IMR-90 (cell line): ENCODE measurements around the gene LCK. TPM values are rescaled to one million over a fixed set of nuclear protein-coding genes. Genes with fewer than 3 reads are reported as not detected.

ENCODE experiments used
- ATAC-seq: fragments of 200-7000 bp; cut with Tn5 transposase; 2 replicates; pipeline ENCODE4 v1.9.1; 2020; ENCODE audit warnings: low read depth, mild to moderate bottlenecking, moderate library complexity
- BruUV-seq: library from RNA; stranded (reverse); fragments of 400-500 nt; replicated peaks from 2 replicates; lab custom pipeline; 2021; lab: Mats Ljungman, UMichigan
- CTCF ChIA-PET: fragments of 300-600 bp; formaldehyde crosslinking; extraction: SDS; loops from one replicate; lab custom pipeline; 2021; ENCODE audit warnings: antibody characterized with exemption; lab: Yijun Ruan, JAX
- POLR2A ChIA-PET: fragments of 300-600 bp; sonication (Branson Sonifier 250); formaldehyde crosslinking; loops from one replicate; lab custom pipeline; 2022; ENCODE audit warnings: antibody characterized with exemption; ENCODE audit not compliant: unreplicated experiment; lab: Charles Lee
- DNase-seq: peaks from one replicate; pipeline ENCODE4 v3.0.0; 2013
- H2AFZ ChIP-seq: replicated peaks from 2 replicates; pipeline ENCODE3; 2013; ENCODE audit warnings: low read length, mild to moderate bottlenecking; ENCODE audit not compliant: poor library complexity
- H2AK5ac ChIP-seq: 2 replicates; pipeline ENCODE4 v1.6.1; 2013; ENCODE audit warnings: low read depth, low read length, inconsistent platforms
- H2AK9ac ChIP-seq: replicated peaks from 2 replicates; pipeline ENCODE3; 2013; ENCODE audit warnings: mild to moderate bottlenecking, low read depth, low read length, moderate library complexity; ENCODE audit not compliant: poor library complexity
- H2BK120ac ChIP-seq: 2 replicates; pipeline ENCODE4 v1.6.1; 2013; ENCODE audit warnings: low read depth, low read length, inconsistent platforms
- H2BK15ac ChIP-seq: 3 replicates; pipeline ENCODE4 v1.6.1; 2013; ENCODE audit warnings: low read depth, low read length, inconsistent platforms
- H2BK20ac ChIP-seq: 2 replicates; pipeline ENCODE4 v1.6.1; 2013; ENCODE audit warnings: low read depth, mild to moderate bottlenecking, inconsistent platforms, low read length, moderate library complexity
- H2BK5ac ChIP-seq: 2 replicates; pipeline ENCODE4 v1.6.1; 2013; ENCODE audit warnings: mild to moderate bottlenecking, low read depth, low read length, inconsistent platforms; ENCODE audit not compliant: poor library complexity, severe bottlenecking
- H3K14ac ChIP-seq: replicated peaks from 2 replicates; pipeline ENCODE4 v1.6.1; 2013; ENCODE audit warnings: low read depth, low read length, inconsistent platforms
- H3K18ac ChIP-seq: 2 replicates; pipeline ENCODE4 v1.6.1; 2013; ENCODE audit warnings: low read depth, low read length, control low read depth
- H3K23ac ChIP-seq: 2 replicates; pipeline ENCODE4 v1.6.1; 2013; ENCODE audit warnings: low read depth, low read length, inconsistent platforms
- H3K27ac ChIP-seq: 2 replicates; pipeline ENCODE4 v1.5.1; 2013; ENCODE audit warnings: mild to moderate bottlenecking, control low read depth, low read length; ENCODE audit not compliant: insufficient read depth
- H3K27me3 ChIP-seq: 2 replicates; pipeline ENCODE4 v1.6.1; 2013; ENCODE audit warnings: low read length; ENCODE audit not compliant: control insufficient read depth, insufficient read depth
- H3K36me3 ChIP-seq: 2 replicates; pipeline ENCODE4 v1.6.1; 2013; ENCODE audit warnings: low read length, mixed read lengths; ENCODE audit not compliant: control insufficient read depth, insufficient read depth
- H3K4ac ChIP-seq: 2 replicates; pipeline ENCODE4 v1.6.1; 2013; ENCODE audit warnings: low read depth, low read length, inconsistent platforms
- H3K4me1 ChIP-seq: 2 replicates; pipeline ENCODE4 v1.6.1; 2013; ENCODE audit warnings: low read length, mixed read lengths; ENCODE audit not compliant: control insufficient read depth, insufficient read depth
- H3K4me2 ChIP-seq: 2 replicates; pipeline ENCODE4 v1.6.1; 2013; ENCODE audit warnings: low read depth, mild to moderate bottlenecking, control low read depth, low read length, moderate library complexity
- H3K4me3 ChIP-seq: 2 replicates; pipeline ENCODE4 v1.5.1; 2013; ENCODE audit warnings: low read depth, mild to moderate bottlenecking, control low read depth, low read length, moderate library complexity; ENCODE audit not compliant: insufficient read depth
- H3K56ac ChIP-seq: 2 replicates; pipeline ENCODE4 v1.6.1; 2013; ENCODE audit warnings: low read length, inconsistent platforms; ENCODE audit not compliant: insufficient read depth; ENCODE audit errors: extremely low read depth
- H3K79me1 ChIP-seq, 2 experiments: 2 replicates each; pipeline ENCODE4 v1.6.1; 2013; ENCODE audit warnings: low read length in 2 of 2, inconsistent platforms in 1 of 2, low read depth in 1 of 2
- H3K9ac ChIP-seq: 2 replicates; pipeline ENCODE4 v1.6.1; 2013; ENCODE audit warnings: low read depth, low read length, control low read depth
- H3K9me1 ChIP-seq: 2 replicates; pipeline ENCODE4 v1.6.1; 2013; ENCODE audit warnings: low read length, inconsistent platforms; ENCODE audit not compliant: insufficient read depth
- H3K9me3 ChIP-seq: 2 replicates; pipeline ENCODE4 v1.6.1; 2013; ENCODE audit warnings: low read length; ENCODE audit not compliant: control insufficient read depth, insufficient read depth
- H4K20me1 ChIP-seq: 2 replicates; pipeline ENCODE4 v1.6.1; 2013; ENCODE audit warnings: low read length, inconsistent platforms; ENCODE audit not compliant: insufficient read depth
- H4K5ac ChIP-seq: 2 replicates; pipeline ENCODE4 v1.6.1; 2013; ENCODE audit warnings: mild to moderate bottlenecking, low read depth, low read length, control low read depth
- H4K8ac ChIP-seq, 2 experiments: 2 replicates each; pipeline ENCODE4 v1.6.1; 2013; ENCODE audit warnings: low read depth in 2 of 2, low read length in 2 of 2, control low read depth in 1 of 2, inconsistent platforms in 1 of 2
- H4K91ac ChIP-seq: 2 replicates; pipeline ENCODE4 v1.6.1; 2013; ENCODE audit warnings: low read depth, low read length, inconsistent platforms; ENCODE audit not compliant: insufficient read depth
- BHLHE40 ChIP-seq: fragments of 150-350 bp; IDR thresholded peaks from 2 replicates; pipeline ENCODE4 v1.6.1; 2016; ENCODE audit warnings: mild to moderate bottlenecking, low read depth, low read length
- CEBPB ChIP-seq: IDR thresholded peaks from 2 replicates; pipeline ENCODE4 v1.6.1; 2012; ENCODE audit warnings: low read depth, low read length, improper control_type of control experiment
- CHD1 ChIP-seq: IDR thresholded peaks from 2 replicates; pipeline ENCODE4 v1.6.1; 2012; ENCODE audit warnings: low read depth, low read length, improper control_type of control experiment
- FOS ChIP-seq: fragments of 150-350 bp; IDR thresholded peaks from 2 replicates; pipeline ENCODE4 v1.6.1; 2016; ENCODE audit warnings: low read depth, low read length
- MAFK ChIP-seq: IDR thresholded peaks from 2 replicates; pipeline ENCODE4 v1.6.1; 2012; ENCODE audit warnings: low read depth, low read length, improper control_type of control experiment
- MAZ ChIP-seq: IDR thresholded peaks from 2 replicates; pipeline ENCODE4 v1.6.1; 2012; ENCODE audit warnings: low read depth, mild to moderate bottlenecking, low read length, improper control_type of control experiment, moderate library complexity, borderline replicate concordance
- MXI1 ChIP-seq: IDR thresholded peaks from 2 replicates; pipeline ENCODE4 v1.6.1; 2012; ENCODE audit warnings: low read depth, mild to moderate bottlenecking, low read length, moderate library complexity, borderline replicate concordance
- NFE2L2 ChIP-seq: fragments of 150-350 bp; IDR thresholded peaks from 2 replicates; pipeline ENCODE4 v1.6.1; 2016; ENCODE audit warnings: low read depth, mild to moderate bottlenecking, low read length
- POLR2A ChIP-seq: IDR thresholded peaks from 2 replicates; pipeline ENCODE4 v1.6.1; 2012; ENCODE audit warnings: mild to moderate bottlenecking, low read depth, low read length
- RAD21 ChIP-seq: IDR thresholded peaks from 2 replicates; pipeline ENCODE4 v1.6.1; 2012; ENCODE audit warnings: low read length, improper control_type of control experiment
- RFX5 ChIP-seq: IDR thresholded peaks from 2 replicates; pipeline ENCODE4 v1.8.0; 2012; ENCODE audit warnings: low read depth, mild to moderate bottlenecking, low read length, moderate library complexity
- SMC3 ChIP-seq: fragments of 150-350 bp; IDR thresholded peaks from 2 replicates; pipeline ENCODE4 v1.6.1; 2016; ENCODE audit warnings: low read depth, mild to moderate bottlenecking, antibody characterized with exemption, low read length, moderate library complexity
- WGBS, 2 experiments: methylation state at CpG; one replicate each; pipeline versions ENCODE4 v1.1.5 to v1.1.7; 2013; ENCODE audit warnings: missing lambda C conversion rate in 2 of 2; ENCODE audit not compliant: insufficient read length in 1 of 2; ENCODE audit errors: extremely low coverage in 2 of 2; 5-methylcytosine and 5-hydroxymethylcytosine counted together
- dilution Hi-C: fragments of 300-500 bp; cut with HindIII; formaldehyde crosslinking; loops from one replicate; pipeline ENCODE4 v1.14.3; 2018; ENCODE audit warnings: low sequenced_read_pairs; ENCODE audit not compliant: unreplicated experiment
- in situ Hi-C: fragments of 300-500 bp; cut with MboI; formaldehyde crosslinking; loops from 3 replicates; pipeline ENCODE4 v1.14.3; 2019; ENCODE audit warnings: low sequenced_read_pairs, inconsistent platforms, mixed read lengths
- intact Hi-C: fragments of 100-400 bp; cut with micrococcal nuclease; formaldehyde crosslinking; loops from 2 replicates; pipeline ENCODE4 v1.10.0; 2022
- polyA plus RNA-seq, 3 experiments: library from polyadenylated mRNA; depleted of rRNA; stranded (reverse); fragments of >200 nt; gene quantifications; 2 replicates each; pipeline ENCODE4 v1.2.3, GENCODE V29; 2012; ENCODE audit warnings: low replicate concordance in 1 of 3
- total RNA-seq: library from RNA; depleted of rRNA; stranded (reverse); fragments of >200 nt; gene quantifications from 2 replicates; pipeline ENCODE4 v1.2.3, GENCODE V29; 2012
- TF ChIP-seq, protein P1 (sequence below): conservative IDR thresholded peaks from 2 replicates; pipeline ENCODE4 v1.5.1; 2012; ENCODE audit warnings: mild to moderate bottlenecking, low read depth, low read length, improper control_type of control experiment
- TF ChIP-seq, protein P2 (sequence below): fragments of 150-350 bp; IDR thresholded peaks from 2 replicates; pipeline ENCODE4 v1.6.1; 2017; ENCODE audit warnings: mild to moderate bottlenecking, antibody characterized with exemption, low read length, low read depth
- TF ChIP-seq, protein P3 (sequence below): fragments of 150-350 bp; IDR thresholded peaks from 2 replicates; pipeline ENCODE4 v1.6.1; 2016; ENCODE audit warnings: low read depth, mild to moderate bottlenecking, low read length, moderate library complexity, borderline replicate concordance

The LCK gene
- total and polyA plus RNA-seq, 2 of the 4 experiments (the other 2 are of a cell fraction), result not detected

DNA sequence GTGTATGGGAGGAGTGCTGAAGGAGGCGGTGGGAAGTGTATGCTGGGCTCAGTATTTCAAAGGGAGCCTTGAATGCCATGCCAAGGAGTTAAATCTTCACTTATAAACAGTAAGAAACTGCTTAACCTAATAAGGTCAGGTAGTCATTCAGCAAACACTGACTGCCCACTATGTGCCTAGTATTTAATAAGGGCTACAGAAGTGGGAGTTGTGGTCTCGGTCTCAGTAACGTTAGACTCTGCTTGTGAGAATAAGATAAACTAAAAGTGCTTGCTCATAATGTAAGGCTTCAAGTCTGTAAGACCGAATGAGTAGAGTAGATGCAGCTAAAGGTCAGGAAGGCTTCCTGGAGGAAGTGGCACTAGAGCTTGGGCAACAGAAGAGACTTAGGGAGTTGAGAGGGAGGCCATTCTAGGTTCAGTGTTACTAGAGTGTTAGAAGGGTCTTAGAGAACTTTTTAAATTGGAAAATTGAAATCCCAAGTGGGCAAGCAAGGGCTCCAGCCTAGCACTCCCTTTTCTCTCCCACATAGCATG, 78.9 kb downstream of the LCK start:
- H2AK5ac ChIP-seq, result no peak overlapping the region
- ChIA-PET POLR2A (no interaction called here), CTCF (no interaction called here)
- H2BK15ac ChIP-seq, result no peak overlapping the region
- H3K9me1 ChIP-seq, result peaks cover 19% of the 10 kb centered on the region; the same call in 1 of the 2 replicates
- no peak overlapping the region for H3K27ac ChIP-seq
- peaks cover 19 to 74% of the 10 kb centered on the region in 2 experiments; a peak in 3 of 4 replicates for H3K79me1 ChIP-seq
- no peak overlapping the region for H3K9ac ChIP-seq
- TF ChIP-seq MAZ (no peak), FOS (no peak), MXI1 (no peak), RFX5 (no peak), SMC3 (no peak), MAFK (no peak), NFE2L2 (no peak), CHD1 (no peak), BHLHE40 (no peak), POLR2A (no peak), RAD21 (no peak), CEBPB (no peak)
- TF ChIP-seq, protein P1, sequence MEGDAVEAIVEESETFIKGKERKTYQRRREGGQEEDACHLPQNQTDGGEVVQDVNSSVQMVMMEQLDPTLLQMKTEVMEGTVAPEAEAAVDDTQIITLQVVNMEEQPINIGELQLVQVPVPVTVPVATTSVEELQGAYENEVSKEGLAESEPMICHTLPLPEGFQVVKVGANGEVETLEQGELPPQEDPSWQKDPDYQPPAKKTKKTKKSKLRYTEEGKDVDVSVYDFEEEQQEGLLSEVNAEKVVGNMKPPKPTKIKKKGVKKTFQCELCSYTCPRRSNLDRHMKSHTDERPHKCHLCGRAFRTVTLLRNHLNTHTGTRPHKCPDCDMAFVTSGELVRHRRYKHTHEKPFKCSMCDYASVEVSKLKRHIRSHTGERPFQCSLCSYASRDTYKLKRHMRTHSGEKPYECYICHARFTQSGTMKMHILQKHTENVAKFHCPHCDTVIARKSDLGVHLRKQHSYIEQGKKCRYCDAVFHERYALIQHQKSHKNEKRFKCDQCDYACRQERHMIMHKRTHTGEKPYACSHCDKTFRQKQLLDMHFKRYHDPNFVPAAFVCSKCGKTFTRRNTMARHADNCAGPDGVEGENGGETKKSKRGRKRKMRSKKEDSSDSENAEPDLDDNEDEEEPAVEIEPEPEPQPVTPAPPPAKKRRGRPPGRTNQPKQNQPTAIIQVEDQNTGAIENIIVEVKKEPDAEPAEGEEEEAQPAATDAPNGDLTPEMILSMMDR, result no peak
- TF ChIP-seq, protein P2, sequence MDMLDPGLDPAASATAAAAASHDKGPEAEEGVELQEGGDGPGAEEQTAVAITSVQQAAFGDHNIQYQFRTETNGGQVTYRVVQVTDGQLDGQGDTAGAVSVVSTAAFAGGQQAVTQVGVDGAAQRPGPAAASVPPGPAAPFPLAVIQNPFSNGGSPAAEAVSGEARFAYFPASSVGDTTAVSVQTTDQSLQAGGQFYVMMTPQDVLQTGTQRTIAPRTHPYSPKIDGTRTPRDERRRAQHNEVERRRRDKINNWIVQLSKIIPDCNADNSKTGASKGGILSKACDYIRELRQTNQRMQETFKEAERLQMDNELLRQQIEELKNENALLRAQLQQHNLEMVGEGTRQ, result no peak
- TF ChIP-seq, protein P3, sequence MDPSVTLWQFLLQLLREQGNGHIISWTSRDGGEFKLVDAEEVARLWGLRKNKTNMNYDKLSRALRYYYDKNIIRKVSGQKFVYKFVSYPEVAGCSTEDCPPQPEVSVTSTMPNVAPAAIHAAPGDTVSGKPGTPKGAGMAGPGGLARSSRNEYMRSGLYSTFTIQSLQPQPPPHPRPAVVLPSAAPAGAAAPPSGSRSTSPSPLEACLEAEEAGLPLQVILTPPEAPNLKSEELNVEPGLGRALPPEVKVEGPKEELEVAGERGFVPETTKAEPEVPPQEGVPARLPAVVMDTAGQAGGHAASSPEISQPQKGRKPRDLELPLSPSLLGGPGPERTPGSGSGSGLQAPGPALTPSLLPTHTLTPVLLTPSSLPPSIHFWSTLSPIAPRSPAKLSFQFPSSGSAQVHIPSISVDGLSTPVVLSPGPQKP, result no peak
- peaks cover 30% of the 10 kb centered on the region for H4K20me1 ChIP-seq
- no peak overlapping the region for H2BK120ac ChIP-seq
- no peak overlapping the region for H3K14ac ChIP-seq
- H2BK5ac ChIP-seq, result no peak overlapping the region
- no peak overlapping the region for H3K4ac ChIP-seq
- 80% methylated on average over 1 of the region's 4 CpGs; no CpG with 5 or more reads in 1 of the 2 experiments for WGBS, 2 experiments
- H3K36me3 ChIP-seq, result peaks cover 70% of the 10 kb centered on the region
- H3K4me3 ChIP-seq, result no peak overlapping the region
- no TSS peak for BruUV-seq
- H3K27me3 ChIP-seq, result no peaks in the 10 kb centered on the region
- no peak overlapping the region for H3K23ac ChIP-seq
- no peak overlapping the region for H3K18ac ChIP-seq
- no peak overlapping the region for H2BK20ac ChIP-seq
- H3K4me2 ChIP-seq, result no peak overlapping the region
- no peak overlapping the region for H4K8ac ChIP-seq
- in situ Hi-C loops (loop anchor here (10.0 kb wide), 1 partner anchor 115 kb away; no protein-coding TSS in a partner anchor), intact Hi-C loops (loop anchor here (5.0 kb wide), 1 partner anchor 88 kb away; no protein-coding TSS in a partner anchor), dilution Hi-C loops (no loop called here)
- no peak overlapping the region for H2AFZ ChIP-seq
- H2AK9ac ChIP-seq, result no peak overlapping the region
- DNase-seq (no peak), ATAC-seq (no peak)
- no peaks in the 10 kb centered on the region for H3K9me3 ChIP-seq
- H4K5ac ChIP-seq, result no peak overlapping the region
- no peak overlapping the region for H4K91ac ChIP-seq
- no peak overlapping the region for H3K56ac ChIP-seq
- H3K4me1 ChIP-seq, result peaks cover 1% of the 10 kb centered on the region
